Measurements from ENCODE around the gene AOC1.
"Not testable (repeated sequence)": the region's sequence is repeated elsewhere in the genome, so short reads cannot be mapped to it uniquely, and the experiment has no call there.

Gene AOC1

GRCh38 chr7:150902078-150903033 lies 50.0 kb downstream of the AOC1 start:
- no peak overlapping the region for H3K4me3 ChIP-seq (ENCODE audit: low read depth in 1 of 2, low read length in 2 of 2)
- H3K27ac ChIP-seq (ENCODE audit: low read length): peak overlapping the region; percentile 55
- no peaks in the 10 kb centered on the region for H3K9me3 ChIP-seq (ENCODE audit: control insufficient read depth in 1 of 2, low read length in 2 of 2)
- peaks cover 2 to 38% of the 10 kb centered on the region in 2 donors for H3K4me1 ChIP-seq (ENCODE audit: control insufficient read depth in 1 of 2, insufficient read depth in 2 of 2, low read length in 2 of 2)
- H3K36me3 ChIP-seq (ENCODE audit: control insufficient read depth in 1 of 2, insufficient read depth in 2 of 2, low read length in 2 of 2): no peaks in the 10 kb centered on the region
- no peaks in the 10 kb centered on the region for H3K27me3 ChIP-seq (ENCODE audit: low read depth, low read length)

GRCh38 chr7:150903606-150904005 lies 51.3 kb downstream of the AOC1 start:
- Histone ChIP-seq H3K27ac (ENCODE audit: low read length) (peak overlapping the region; percentile 53), H3K36me3 (ENCODE audit: control insufficient read depth in 1 of 2, insufficient read depth in 2 of 2, low read length in 2 of 2) (no peaks in the 10 kb centered on the region)

GRCh38 chr7:150904011-150904909 lies 51.9 kb downstream of the AOC1 start:
- Histone ChIP-seq H3K4me3 (ENCODE audit: low read depth in 1 of 2, low read length in 2 of 2) (no peak overlapping the region), H3K4me1 (ENCODE audit: control insufficient read depth in 1 of 2, insufficient read depth in 2 of 2, low read length in 2 of 2) (peaks cover 2 to 32% of the 10 kb centered on the region in 2 donors), H3K36me3 (ENCODE audit: control insufficient read depth in 1 of 2, insufficient read depth in 2 of 2, low read length in 2 of 2) (no peaks in the 10 kb centered on the region), H3K27me3 (ENCODE audit: low read depth, low read length) (no peaks in the 10 kb centered on the region), H3K9me3 (ENCODE audit: control insufficient read depth in 1 of 2, low read length in 2 of 2) (no peaks in the 10 kb centered on the region), H3K27ac (ENCODE audit: low read length) (peak overlapping the region; percentile 53)

More at GRCh38 chr7:150903606-150904005, 51.3 kb downstream of the AOC1 start:
- H3K9me3 ChIP-seq (ENCODE audit: control insufficient read depth in 1 of 2, low read length in 2 of 2): no peaks in the 10 kb centered on the region
- no peak overlapping the region for H3K4me3 ChIP-seq (ENCODE audit: low read depth in 1 of 2, low read length in 2 of 2)
- H3K27me3 ChIP-seq (ENCODE audit: low read depth, low read length): no peaks in the 10 kb centered on the region
- H3K4me1 ChIP-seq (ENCODE audit: control insufficient read depth in 1 of 2, insufficient read depth in 2 of 2, low read length in 2 of 2): peaks cover 2 to 32% of the 10 kb centered on the region in 2 donors

- Histone ChIP-seq H3K4me1 (ENCODE audit: control insufficient read depth in 1 of 2, insufficient read depth in 2 of 2, low read length in 2 of 2) (peaks cover 2 to 8% of the 10 kb centered on the region in 2 donors), H3K9me3 (ENCODE audit: control insufficient read depth in 1 of 2, low read length in 2 of 2) (no peaks in the 10 kb centered on the region), H3K4me3 (ENCODE audit: low read depth in 1 of 2, low read length in 2 of 2) (no peak overlapping the region), H3K36me3 (ENCODE audit: control insufficient read depth in 1 of 2, insufficient read depth in 2 of 2, low read length in 2 of 2) (no peaks in the 10 kb centered on the region), H3K27ac (ENCODE audit: low read length) (no peak overlapping the region), H3K27me3 (ENCODE audit: low read depth, low read length) (no peaks in the 10 kb centered on the region)
Measured at GRCh38 chr7:150908173-150908572, 55.9 kb downstream of the AOC1 start.

GRCh38 chr7:150909200-150909995 lies 57.1 kb downstream of the AOC1 start:
- Histone ChIP-seq H3K36me3 (ENCODE audit: control insufficient read depth in 1 of 2, insufficient read depth in 2 of 2, low read length in 2 of 2) (no peaks in the 10 kb centered on the region), H3K4me3 (ENCODE audit: low read depth in 1 of 2, low read length in 2 of 2) (no peak overlapping the region), H3K27ac (ENCODE audit: low read length) (no peak overlapping the region), H3K4me1 (ENCODE audit: control insufficient read depth in 1 of 2, insufficient read depth in 2 of 2, low read length in 2 of 2) (peaks cover 0 to 8% of the 10 kb centered on the region in 2 donors), H3K27me3 (ENCODE audit: low read depth, low read length) (no peaks in the 10 kb centered on the region), H3K9me3 (ENCODE audit: control insufficient read depth in 1 of 2, low read length in 2 of 2) (no peaks in the 10 kb centered on the region)

- H3K27me3 ChIP-seq (ENCODE audit: low read depth, low read length); H3K4me3 ChIP-seq (ENCODE audit: low read depth in 1 of 2, low read length in 2 of 2); H3K4me1 ChIP-seq (ENCODE audit: control insufficient read depth in 1 of 2, insufficient read depth in 2 of 2, low read length in 2 of 2); H3K36me3 ChIP-seq (ENCODE audit: control insufficient read depth in 1 of 2, insufficient read depth in 2 of 2, low read length in 2 of 2); H3K9me3 ChIP-seq (ENCODE audit: control insufficient read depth in 1 of 2, low read length in 2 of 2); H3K27ac ChIP-seq (ENCODE audit: low read length): not testable (repeated sequence)
Measured at GRCh38 chr7:150910305-150910995, 58.1 kb downstream of the AOC1 start.

GRCh38 chr7:150910996-150911422 lies 58.7 kb downstream of the AOC1 start:
- peaks cover 0 to 8% of the 10 kb centered on the region in 2 donors for H3K4me1 ChIP-seq (ENCODE audit: control insufficient read depth in 1 of 2, insufficient read depth in 2 of 2, low read length in 2 of 2)
- H3K4me3 ChIP-seq (ENCODE audit: low read depth in 1 of 2, low read length in 2 of 2): no peak overlapping the region
- H3K9me3 ChIP-seq (ENCODE audit: control insufficient read depth in 1 of 2, low read length in 2 of 2): no peaks in the 10 kb centered on the region
- H3K27ac ChIP-seq (ENCODE audit: low read length): no peak overlapping the region
- no peaks in the 10 kb centered on the region for H3K36me3 ChIP-seq (ENCODE audit: control insufficient read depth in 1 of 2, insufficient read depth in 2 of 2, low read length in 2 of 2)
- H3K27me3 ChIP-seq (ENCODE audit: low read depth, low read length): no peaks in the 10 kb centered on the region
